NCI-H446 (cell line): ENCODE results near the gene OSBPL2.

Experiments
- DNase-seq, 2 experiments: peaks; one replicate each; lab custom pipeline; 2025; lab: John Stamatoyannopoulos, UW

The OSBPL2 gene

DNA sequence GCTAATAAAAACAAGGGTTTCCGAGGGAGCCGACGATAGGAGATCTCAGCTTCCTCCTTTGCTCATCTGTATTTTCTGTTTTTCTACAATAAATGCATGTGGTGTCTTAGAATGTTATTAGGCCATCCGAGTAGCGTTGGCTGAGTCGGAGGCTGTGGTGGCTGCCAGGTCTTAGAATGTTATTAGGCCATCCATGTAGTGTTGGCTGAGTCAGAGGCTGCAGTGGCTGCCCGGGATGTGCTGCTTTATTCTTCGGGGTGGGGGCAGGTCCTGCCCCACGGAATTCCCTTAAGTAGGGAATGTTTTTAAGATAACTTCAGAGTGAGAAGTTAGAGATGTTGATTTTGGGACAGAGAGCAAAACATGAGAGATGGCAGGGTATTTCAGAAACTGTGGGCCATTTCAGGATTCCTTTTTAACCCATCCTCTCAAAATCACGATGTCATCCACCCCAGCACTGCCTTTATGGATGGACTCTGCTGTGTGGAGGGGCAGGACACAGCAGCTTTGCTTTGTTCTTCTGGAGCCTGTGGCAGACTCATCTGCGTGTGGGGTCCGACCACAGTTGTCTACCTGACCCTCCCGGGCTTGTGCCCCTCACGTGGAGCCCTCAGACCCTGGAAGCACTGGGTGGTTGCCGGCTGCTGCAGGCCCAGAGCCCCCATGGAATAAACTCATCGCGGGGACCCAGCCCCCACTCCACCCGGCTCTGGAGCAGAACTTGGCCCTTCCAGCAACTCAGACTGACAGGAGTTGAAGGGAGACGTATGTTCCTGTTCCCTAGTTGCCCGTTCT lies 20.4 kb downstream of the OSBPL2 start:
- no peak for DNase-seq

DNA sequence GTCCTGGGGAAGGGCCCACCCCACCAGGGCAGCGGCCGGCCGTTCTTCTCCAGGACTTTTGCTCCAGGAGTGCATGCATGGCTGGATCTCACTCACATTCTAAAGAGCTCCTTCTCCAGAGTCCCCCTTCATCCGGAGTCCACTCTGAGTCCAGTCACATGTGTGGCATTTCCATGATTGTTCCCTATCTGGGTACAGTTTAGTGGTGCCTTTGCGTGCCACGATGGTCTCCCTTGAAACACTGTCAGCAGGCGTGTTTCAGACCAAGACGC lies 20.9 kb downstream of the OSBPL2 start:
- no peak for DNase-seq

DNA sequence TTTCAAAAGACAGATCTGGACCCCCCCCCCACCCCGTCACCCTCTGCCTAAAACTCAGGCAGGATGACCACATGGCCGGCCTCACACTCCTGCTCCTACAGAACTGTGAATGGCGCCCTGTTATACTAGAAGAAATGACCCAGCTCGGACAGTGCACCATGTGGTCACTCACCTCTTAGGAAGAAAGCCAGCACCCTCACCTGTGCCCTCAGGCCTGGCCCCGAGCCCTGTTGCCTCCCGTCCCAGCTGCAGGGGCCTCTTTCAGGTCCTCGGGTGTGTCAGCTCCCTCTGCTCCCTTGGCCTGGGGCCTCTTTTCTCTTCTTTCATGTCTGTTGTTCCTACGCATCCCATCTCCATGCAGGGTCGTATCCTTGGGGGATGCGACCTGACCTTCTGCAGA lies 23.7 kb downstream of the OSBPL2 start:
- DNase-seq: no peak

DNA sequence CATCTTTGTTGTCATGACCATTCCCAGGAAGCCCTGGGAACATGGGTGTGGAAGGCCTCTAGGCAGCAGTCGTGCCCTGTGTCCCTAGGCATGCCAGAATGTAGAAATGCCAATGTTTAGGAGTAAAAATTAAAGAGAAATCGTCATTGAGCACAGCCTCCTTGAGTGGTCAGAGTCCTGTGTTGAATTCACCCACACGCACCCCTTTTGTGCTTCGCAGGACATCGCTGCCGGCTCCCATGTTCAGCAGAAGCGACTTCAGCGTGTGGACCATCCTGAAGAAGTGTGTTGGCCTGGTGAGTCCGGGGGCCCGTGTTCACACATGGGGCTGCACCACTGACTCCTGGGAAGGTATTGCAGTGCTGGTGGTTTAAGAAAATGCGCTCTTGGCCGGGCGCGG lies 25.1 kb downstream of the OSBPL2 start:
- DNase-seq: no peak

DNA sequence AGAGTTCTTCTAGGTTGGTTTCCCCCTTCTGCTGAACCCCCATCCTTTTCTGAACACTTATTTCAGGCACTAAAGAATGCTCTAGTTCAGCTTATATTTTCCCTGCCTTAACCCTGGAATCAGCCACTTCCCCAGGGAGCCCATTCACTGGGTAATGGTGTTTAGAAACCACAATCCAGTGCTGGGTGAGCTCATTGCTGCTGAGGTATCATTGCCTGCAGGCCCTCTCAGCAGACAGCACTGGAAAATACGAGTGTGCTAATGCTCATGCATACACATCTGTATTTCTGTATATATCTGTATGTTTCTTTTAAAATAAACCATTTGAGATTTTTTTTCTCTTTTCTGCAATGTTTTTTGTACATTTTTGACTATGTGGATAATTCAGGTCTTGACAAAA lies 27.0 kb downstream of the OSBPL2 start:
- DNase-seq: no peak

DNA sequence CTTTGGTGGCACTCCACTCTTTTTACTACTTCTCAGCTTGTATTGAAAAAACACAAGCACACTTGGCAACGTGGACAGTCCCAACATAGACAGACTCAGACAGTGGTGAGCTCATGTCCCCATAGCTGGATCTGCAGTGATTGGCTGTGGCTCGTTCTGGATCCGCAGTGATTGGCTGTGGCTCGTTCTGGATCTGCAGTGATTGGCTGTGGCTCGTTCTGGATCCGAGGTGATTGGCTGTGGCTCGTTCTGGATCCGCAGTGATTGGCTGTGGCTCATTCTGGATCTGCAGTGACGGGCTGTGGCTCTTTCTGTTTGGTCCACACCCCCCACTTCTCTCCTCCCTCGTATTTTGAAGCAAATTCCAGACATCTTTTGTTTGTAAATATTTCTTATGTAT lies 28.0 kb downstream of the OSBPL2 start:
- no peak for DNase-seq

DNA sequence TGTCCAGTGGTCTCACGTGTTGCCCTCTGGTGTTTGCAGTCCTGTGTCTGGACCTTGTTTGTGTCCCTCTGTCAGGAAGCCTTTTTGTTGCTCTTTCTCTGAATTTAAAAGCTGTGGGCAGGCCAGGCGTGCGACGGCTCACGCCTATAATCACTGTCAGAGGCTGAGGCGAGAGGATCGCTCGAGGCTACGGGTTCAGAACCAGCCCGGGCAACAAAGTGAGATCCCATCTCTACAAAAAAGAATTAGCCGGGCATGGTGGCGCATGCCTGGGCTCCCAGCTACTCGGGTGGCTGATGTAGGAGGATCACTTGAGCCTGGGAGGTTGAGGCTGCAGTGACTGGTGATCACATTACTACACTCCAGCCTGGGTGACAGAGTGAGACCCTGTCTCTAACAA lies 28.5 kb downstream of the OSBPL2 start:
- DNase-seq: no peak

DNA sequence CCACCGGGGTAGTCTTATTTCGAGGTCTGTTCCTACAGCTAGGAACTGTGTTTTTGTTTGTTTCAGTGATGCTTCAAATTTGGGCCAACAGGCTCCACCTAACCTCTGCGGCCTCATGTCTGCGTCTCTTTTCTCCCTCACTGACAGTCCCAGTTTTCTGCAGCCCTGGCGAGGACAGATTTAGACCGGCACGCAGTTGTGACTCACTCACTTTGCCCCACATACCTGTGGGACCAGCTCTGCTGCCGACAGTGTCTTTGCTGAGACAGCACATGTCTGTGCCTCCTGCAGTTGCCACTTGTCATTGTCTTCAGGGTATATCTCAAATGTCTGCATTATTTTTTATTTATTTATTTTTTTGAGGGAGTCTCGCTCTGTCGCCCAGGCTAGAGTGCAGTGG lies 29.2 kb downstream of the OSBPL2 start:
- no peak for DNase-seq

DNA sequence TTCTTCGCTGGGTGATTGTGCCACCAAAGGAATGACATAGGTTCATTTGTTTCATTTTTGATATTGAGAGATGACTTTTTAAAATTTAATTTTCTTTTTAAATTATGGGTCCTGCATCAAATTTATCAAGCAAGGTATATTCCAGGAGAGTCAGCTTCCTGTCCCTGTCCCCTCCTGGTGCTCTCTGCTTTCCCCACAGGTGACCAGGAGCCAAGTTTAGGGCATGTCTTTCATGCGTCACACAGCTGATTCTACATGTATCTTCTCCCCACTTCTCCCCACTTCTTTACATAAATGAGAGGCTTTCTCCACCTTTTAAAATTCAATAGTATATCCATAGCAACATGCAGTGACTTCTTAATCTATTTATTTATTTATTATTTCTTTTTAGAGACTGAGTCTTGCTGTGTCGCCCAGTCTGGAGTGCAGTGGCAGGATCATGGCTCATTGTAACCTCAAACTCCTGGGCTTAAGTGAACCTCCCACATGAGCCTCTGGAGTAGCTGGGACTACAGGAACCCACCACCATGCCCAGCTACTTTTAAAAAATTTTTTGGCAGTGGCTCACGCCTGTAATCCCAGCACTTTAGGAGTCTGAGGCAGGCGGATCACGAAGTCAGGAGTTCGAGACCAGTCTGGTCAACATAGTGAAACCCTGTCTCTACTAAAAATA lies 30.0 kb downstream of the OSBPL2 start:
- DNase-seq: no peak

DNA sequence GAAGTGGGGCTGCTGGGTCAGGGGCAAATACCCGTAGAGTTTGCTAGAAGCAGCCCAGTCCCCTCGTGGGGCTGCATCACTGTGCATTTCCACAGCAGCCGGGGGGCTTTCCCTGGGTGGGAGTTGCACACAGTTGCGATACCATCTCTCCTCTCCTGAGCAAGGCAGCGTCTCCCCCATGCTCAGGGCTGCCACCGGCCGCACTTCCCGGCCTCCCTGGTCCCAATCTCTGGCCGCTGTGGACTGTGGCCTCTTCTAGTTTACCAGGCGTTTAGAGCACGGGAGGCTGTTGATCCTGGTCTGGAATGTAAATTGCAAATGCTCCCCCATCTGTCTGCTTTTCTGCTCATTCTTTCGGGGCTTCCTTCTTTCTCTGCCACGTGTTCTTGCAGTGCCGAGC lies 31.1 kb downstream of the OSBPL2 start:
- no peak for DNase-seq

DNA sequence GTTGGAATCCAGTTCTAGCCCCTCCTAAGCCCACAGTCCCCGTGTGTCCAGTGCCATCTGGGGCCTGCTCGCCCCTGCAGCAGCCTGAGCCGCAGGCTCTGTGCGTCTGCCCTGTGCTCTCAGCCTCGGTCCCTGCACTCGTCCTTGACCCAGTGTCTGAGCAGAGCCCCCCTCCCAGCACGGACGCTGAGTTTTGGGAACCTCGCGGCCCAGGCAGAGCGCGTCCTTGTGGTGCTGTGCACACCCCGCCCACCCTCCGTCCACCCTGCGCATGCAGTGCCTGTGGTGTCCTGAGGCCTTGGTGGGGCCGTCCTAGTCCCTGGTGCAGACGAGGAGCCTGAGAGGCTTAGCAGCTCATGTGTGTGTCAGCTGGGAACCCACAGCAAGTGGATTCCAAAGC lies 31.6 kb downstream of the OSBPL2 start:
- no peak for DNase-seq

DNA sequence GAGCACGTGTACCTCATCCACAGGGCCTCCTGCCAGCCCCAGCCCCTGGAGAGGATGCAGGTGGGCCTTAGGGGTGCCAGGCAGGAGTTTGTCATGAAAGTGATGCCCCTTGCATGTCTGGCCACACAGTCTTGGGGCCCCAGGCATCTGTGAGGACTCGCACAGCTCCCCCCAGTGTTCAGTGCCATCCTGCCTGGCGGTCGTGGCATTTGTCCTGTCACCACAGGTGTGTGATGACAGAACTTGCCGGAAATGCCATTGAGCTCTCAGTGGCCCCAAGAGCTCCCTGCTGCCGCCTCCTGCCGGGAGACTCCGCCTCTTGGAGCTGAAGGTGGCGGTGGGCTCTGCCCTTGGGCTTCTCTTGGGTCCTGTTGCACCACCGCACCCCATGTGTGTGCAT lies 33.9 kb downstream of the OSBPL2 start:
- no peak for DNase-seq

DNA sequence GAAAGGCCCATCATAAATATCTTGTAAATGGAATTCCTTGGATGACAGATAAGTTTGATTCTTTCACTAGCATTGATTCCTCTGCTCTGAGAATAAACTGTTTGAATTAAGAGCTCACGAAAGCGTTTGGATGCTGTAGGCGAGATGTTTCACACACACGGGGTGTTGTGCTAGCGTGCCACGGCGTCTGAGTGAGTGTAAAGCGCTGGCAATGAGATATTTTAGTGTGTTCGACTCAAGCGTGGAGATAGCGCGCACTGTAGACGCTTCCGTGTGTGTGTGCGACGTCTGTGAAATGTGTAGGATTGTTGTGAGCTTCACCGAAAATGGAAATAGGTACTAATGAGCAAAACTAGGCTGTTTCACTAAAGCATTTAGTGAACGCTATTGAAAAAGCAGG lies 35.1 kb downstream of the OSBPL2 start:
- DNase-seq: no peak

DNA sequence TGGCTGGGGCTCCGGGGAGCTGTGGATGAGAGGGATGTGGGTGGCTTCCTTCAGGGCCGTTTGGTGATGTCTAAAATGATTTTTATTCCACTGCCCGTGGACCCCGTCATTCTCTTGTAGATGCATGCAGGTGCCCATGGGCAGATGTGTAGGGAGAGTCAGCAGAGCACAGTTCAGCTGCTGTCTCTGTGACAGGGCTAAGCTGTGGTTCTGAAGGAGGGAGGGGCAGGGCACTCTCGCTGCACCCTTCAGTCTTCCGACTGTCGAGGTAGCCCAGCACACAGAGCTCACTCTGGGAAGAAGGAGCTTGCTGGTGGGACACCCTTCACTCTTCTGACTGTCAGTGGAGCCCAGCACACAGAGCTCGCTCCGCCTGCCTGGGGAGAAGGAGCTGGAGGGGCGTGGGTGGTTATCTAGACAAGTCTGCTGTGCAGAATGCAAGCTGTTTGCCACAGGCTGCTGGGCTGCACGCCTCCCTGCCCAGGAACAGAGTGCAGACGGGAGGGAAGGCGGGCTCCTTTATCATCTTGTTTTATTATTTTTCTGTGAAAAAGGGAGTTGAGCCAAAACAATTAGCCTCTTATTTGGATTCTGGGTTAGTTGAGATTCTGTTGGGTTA lies 36.1 kb downstream of the OSBPL2 start:
- no peak for DNase-seq

DNA sequence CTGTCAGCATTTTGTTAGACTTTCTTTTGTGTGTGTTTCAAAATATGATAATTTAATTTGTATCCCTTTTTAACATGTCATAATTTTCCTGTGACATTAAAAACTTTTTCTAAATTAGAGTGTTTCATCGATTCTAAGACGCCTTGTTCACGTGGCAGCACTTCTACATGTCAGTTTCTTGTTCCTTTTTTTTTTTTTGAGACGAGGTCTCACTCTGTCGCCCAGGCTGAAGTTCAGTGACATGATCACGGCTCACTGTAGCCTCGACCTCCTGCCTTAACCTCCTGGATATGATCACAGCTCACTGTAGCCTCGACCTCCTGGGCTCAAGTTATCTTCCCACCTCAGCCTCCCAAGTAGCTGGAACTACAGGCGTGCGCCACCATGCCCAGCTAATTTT lies 36.9 kb downstream of the OSBPL2 start:
- no peak for DNase-seq

DNA sequence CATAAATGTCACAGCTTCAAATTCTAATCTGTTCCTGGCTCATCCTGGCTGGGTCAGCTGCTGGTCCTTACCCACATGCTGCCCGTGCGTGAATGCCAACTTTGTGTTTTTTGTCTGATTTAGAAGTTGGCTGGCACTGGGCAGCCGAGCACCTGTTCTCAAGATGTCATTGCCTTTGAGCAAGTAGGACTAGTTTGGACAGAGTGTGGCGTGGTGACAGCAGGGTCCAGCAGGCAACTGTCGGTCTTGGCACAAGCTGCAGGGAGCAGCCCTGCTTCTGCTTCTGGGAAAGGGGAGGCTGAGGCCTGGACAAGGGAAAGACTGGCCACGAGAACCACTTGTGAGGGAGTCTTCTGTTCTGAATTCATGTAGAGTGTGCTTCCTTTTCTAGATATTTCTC lies 38.1 kb downstream of the OSBPL2 start:
- DNase-seq: peak in 1 of 2 experiments; percentile 60

DNA sequence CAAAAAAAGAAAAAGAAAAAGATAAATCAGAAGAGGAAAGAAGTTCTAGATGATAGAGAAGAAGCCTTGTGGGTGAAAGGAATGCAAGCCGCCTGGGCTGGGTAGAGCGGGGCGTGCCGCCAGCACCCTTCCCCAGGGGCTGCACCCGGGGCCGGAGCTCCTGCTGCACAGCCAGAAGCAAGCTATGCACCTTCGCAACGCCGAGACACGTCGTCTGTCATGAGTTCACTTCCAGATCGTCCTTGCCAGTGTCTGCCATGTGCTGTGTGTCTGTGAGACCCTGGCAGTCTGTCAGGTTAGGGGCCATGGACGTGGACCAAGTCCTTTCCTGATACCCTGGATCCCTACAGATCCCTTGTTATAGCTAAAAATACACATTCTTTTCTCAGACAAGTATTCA lies 38.9 kb downstream of the OSBPL2 start:
- peak in 1 of 2 experiments; percentile 54 for DNase-seq

DNA sequence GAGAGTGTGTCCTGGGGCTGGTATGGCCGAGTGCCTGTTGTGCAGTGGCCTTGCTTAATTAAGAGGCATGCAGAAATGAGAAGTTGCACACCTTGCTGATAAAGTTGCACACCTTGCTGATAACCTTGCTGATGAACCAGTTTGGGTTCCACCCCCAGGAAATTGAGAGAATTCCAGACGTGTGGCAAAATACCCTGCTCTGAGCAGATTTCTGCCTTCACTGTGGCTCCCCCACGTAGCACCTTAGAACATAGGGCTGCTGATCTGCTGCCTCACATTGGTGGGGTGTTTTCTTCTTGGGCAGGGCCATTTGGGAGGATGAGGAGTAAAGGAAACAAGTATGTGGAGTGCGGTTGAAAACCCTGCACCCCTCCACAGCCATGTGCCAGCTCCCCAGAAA lies 42.0 kb downstream of the OSBPL2 start:
- no peak for DNase-seq

DNA sequence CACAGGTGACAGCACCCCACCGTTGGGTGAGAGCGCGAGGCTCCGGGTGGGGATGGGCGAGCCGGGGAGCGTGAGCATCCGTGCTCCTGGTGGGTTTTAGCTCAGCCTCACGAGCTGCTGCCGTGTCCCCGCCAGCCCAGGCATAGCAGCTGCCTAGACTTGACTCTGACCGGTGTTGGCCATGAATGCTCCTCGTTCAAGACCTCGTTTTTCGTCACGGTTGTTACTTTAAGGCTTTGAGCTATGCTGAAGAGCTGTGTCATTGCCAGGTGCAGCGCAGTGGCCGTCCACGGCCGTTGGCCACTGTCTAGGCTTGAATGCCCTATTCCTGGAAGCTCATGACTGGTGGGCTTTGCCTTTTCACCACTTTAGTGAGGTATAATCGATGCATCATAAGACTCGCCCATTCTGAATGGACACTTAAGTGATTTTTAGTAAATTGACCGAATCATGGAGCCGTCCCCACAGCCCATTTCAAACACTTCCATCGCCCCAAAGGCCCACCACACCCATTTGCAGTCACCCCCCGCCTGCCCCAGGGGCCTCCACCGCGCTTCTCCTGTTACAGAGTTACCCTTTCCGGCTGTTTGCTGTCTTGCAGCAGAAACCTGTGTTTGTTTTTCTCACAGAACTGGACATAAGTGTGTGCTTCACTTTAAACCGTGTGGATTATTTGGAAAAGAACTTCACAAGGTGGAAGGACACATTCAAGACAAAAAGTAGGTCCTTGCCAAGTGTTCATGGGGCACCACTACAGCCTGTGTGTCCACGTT lies 43.0 kb downstream of the OSBPL2 start:
- no peak for DNase-seq

DNA sequence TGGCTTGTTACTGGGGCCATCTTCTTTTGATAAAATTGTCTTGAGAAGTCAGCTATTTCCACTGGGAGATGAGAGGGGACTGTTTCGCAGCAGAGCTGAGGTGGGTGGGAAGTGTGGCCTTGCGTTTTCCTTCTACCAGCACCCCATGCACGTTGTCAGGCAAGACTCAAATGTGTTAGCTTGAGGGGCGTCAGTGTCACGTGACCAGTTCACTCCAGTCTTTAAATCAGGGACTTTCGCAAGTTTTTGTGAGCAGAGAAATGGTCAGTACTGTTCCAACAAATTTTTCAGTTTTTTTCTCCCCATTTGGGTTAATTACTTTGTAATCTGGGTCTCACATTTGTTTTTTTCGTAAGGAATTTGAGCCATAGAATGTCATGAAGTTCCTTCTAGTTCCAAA lies 43.8 kb downstream of the OSBPL2 start:
- DNase-seq: no peak

DNA sequence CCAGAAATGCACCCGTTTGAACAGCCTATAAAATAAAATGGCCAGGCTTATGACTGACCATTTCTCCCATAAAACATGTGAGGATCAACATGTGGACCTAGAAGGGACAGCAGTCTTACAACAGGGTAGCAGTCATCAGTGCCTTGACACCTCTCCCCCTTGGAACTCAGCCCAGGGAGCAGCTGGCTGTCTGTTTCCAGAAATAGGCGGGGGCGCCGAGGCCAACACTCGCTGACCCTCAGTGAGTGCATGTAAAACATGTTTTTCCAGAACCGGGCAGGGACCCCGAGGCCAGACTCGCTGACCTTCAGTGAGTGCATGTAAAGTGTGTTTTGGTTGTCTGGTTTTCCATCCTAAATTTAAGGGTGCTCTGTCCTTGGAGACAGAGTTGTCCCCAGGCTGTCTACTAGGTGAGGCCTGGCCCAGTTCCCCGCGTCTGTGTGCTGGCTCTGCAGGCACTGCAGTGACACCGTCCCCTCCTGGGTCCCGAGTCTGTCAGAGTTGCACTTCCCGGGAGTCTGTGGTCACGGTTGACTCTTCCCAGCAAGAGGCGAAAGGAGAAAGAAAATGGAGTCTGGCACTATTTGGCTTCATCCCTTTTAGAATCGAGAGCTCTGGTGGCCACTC lies 44.7 kb downstream of the OSBPL2 start:
- DNase-seq: no peak

DNA sequence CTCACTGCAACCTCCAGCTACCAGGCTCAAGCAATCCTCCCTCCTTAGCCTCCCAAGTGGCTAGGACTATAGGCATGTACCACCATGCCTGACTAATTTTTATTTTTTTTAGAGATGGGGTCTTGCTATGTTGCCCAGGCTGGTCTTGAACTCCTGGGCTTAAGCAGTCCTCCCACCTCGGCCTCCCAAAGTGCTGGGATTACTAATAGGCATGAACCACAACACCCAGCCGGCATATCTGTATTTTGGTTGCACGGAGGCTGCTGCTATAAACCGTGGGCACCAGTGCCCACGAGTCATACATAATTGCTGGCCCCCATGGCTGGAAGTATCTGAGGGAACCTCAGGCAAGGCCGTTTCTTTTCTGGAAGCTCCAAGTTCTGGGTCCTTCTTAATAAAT lies 46.1 kb downstream of the OSBPL2 start:
- DNase-seq: no peak
